ENCODE results near the gene SPRR2A. TPM values are rescaled to one million over a fixed set of nuclear protein-coding genes. Genes with fewer than 3 reads are reported as not detected.
"Not testable (repeated sequence)": the region's sequence is repeated elsewhere in the genome, so short reads cannot be mapped to it uniquely, and the experiment has no call there.

Gene SPRR2A
- not detected in 2 replicates for total RNA-seq (2014; rRNA removed; shearing (Covaris generic))
- polyA plus RNA-seq (2015; cell fraction: cytosol; rRNA removed) = 0.36 TPM in 1 of 2 replicates, not detected in the other
- not detected in 2 replicates for polyA plus RNA-seq (2015; cell fraction: nucleus; rRNA removed)

DNA sequence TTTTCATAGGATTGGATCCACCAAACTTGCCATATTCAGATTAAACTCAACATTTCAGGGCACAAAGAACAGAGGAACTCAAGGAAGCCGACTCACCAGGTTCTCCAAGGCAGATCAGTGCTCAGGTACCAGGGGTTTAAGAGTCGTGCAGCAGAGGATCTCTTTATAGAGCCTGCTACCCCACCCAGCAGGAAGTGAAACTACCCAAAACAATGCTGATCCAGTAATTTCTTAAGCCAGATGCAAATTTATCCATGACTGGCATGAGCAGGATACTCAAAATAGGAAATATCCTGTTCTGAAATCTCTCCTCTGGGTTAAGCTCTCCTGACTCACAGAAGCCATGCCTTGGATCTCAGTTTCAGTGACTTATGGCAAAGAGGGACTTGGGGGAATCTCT is at the start of gene SPRR2A:
SPRR2A (minus strand) TSS at position 138 of the 400 bp plus-strand sequence. CDS start 777 bp downstream, outside the sequence.
- in situ Hi-C loops (cut with HindIII; ENCODE audit: low pct_unique_long_range_greater_than_20kb, low sequenced_read_pairs) = no loop called here
- DNase-seq (ENCODE audit: low read depth, low spot score) = no peak

DNA sequence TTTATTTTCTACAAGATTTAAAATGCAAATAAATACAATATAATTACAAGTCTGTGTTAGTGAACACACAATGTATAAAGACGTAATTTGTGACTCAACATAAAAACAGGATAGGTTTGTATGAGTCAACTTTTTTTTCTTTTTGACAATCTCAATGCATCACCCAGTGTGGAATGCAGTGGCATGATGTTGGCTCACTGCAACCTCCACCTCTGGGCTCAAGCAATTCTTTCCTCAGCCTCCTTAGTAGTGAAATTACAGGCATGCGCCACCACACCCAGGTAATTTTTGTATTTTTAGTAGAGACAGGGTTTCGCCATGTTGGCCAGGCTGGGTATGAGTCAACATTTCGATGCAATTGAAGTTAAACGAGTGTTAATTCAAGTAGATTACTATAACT is 42.9 kb upstream of the SPRR2A start:
- DNase-seq (ENCODE audit: low read depth, low spot score) = no peak
- in situ Hi-C loops (cut with HindIII; ENCODE audit: low pct_unique_long_range_greater_than_20kb, low sequenced_read_pairs) = no loop called here

DNA sequence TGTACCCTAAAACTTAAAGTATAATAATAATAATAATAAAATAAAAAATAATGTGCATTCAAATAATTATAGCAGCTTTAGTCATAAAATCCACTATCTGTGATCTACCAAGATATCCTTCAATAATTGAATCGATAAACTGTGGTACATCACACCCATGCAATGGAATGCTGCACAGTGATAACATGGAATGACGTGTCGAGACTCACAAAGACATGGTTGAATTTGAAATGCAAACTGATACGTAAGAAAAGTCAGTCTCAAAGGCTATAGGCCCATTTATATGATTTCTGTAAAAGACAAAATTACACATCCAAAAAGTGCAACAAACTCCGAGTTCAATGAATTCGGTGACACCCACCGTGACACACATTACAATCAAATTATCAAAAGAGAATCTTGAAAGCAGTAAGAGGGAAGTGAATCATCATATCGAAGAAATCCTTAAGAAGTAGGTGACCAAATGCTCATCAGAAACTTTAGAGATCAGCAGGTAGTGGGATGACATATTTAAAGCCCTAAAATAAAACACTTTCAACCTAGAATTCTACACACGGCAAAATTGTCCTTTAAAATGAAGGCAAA is 42.2 kb upstream of the SPRR2A start:
- no peak for DNase-seq (ENCODE audit: low read depth, low spot score)
- in situ Hi-C loops (cut with HindIII; ENCODE audit: low pct_unique_long_range_greater_than_20kb, low sequenced_read_pairs) = no loop called here

DNA sequence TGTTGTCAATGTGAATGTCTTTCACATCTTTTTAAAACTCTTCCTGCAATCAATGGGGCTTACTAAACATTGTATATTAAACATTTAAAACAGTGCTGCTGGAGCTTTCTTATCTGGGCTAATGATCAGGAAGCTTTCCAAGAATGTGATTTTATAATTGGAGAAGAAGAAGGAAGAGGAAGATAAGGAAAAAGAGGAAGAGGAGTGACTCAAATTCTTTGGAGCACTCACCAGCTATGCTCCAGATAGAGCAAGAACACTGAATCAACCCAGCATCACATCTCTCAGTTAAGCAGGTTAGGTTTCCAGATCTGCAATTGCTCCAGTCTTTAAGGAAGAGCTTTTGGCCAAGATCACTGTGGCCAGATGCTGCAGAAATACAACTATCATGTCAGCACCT is 38.5 kb upstream of the SPRR2A start:
- in situ Hi-C loops (cut with HindIII; ENCODE audit: low pct_unique_long_range_greater_than_20kb, low sequenced_read_pairs) = no loop called here
- no peak for DNase-seq (ENCODE audit: low read depth, low spot score)

DNA sequence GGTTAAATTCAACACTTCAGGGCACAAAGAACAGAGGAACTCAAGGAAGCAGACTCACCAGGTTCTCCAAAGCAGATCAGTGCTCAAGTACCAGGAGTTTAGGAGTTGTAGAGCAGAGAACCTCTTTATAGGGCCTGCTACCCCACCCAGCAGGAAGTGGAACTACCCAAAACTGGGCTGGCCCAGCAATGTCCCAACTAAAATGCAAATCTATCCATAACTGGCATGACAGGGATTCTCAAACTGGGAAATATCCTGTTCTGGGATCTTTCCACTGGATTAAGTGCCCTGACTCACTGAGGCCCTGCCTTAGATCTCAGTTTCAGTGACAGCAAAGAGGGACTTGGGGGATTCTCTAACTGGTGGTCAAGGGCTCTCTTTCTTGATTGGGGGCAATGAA is 37.1 kb upstream of the SPRR2A start, which contains the start of gene SPRR2E:
SPRR2E (minus strand) TSS at position 101 of the 400 bp plus-strand sequence. CDS start 775 bp downstream, outside the sequence.
- in situ Hi-C loops (cut with HindIII; ENCODE audit: low pct_unique_long_range_greater_than_20kb, low sequenced_read_pairs) = no loop called here

DNA sequence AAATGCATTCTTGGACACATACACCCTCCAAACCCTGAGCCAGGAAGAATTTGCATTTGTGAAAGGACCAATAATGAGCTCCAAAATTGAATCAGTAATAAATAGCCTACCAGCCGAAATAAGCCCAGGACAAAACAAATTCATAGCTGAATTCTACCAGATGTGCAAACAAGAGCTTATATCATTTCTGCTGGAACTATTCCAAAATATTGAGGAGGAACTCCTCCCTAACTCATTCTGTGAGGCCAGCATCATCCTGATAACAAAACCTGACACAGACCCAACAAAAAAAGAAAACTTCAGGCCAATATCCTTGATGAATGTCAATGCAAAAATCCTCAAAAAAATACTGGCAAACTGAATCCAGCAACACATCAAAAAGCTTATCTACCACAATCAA is 30.3 kb upstream of the SPRR2A start:
- DNase-seq (ENCODE audit: low read depth, low spot score) = no peak
- in situ Hi-C loops (cut with HindIII; ENCODE audit: low pct_unique_long_range_greater_than_20kb, low sequenced_read_pairs) = no loop called here

More for the DNA sequence above, 37.1 kb upstream of the SPRR2A start, which contains the start of gene SPRR2E:
- no peak for DNase-seq (ENCODE audit: low read depth, low spot score)

DNA sequence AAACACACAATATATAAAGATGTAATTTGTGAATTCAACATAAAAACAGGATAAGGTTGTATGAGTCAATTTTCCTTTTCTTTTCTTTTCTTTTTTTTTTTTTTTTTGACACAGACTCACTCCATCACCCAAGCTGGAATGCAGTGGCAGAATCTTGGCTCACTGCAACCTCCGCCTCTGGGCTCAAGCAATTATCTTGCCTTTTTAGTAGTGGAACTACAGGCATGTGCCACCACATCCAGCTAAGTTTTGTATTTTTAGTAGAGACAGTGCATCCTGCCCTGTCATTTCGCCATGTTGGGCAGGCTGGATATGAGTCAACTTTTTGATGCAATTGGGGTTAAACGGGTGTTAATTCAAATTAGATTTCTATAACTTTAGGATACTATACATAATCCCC is 24.4 kb upstream of the SPRR2A start:
- in situ Hi-C loops (cut with HindIII; ENCODE audit: low pct_unique_long_range_greater_than_20kb, low sequenced_read_pairs) = no loop called here
- DNase-seq (ENCODE audit: low read depth, low spot score) = no peak

DNA sequence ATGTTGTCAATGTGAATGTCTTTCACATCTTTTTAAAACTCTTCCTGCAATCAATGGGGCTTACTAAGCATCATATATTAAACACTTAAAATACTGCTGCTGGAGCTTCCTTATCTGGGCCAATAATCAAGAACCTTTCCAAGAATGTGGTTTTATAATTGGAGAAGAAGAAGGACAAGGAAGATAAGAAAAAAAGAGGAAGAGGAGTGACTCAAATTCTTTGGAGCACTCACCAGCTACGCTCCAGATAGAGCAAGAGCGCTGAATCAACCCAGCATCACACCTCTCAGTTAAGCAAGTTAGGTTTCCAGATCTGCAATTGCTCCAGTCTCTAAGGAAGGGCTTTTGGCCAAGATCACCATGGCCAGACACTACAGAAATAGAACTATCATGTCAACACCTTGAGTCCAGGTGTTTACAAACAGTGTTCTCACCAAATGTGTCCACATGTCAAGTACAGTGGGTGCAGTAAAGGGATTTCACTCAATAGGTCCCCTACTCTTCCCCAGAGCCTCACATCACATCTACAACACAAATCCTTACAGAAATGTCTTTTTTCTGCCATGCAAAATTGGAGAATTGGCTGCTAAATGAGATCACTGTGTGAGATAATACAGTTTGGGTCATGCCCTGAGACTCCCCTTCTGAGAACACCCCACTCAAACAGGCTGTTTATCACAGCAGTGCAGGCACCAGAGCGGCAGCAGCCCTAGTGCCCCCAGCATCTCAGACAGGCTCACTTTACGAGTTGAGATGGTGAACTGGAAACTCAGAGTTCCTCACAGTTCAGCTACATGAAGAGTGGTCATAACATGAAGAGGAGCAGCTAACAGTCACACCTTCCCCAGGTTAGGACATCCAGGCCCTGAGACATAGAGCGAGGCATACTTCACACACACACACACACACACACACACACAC is 15.8 kb upstream of the SPRR2A start:
- DNase-seq (ENCODE audit: low read depth, low spot score) = no peak

DNA sequence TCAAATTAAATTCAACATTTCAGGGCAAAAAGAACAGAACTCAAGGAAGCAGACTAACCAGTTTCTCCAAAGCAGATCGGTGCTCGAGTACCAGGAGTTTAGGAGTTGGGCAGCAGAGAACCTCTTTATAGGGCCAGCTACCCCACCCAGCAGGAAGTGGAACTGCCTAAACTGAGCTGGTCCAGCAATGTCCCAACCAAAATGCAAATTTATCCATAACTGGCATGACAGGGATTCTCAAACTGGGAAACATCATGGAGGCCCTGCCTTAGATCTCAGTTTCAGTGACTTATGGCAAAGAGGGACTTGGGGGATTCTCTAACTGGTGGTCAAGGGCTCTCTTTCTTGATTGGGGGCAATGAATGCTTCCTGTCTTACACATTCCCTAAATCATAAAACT is 14.2 kb upstream of the SPRR2A start, which contains the start of gene SPRR2B:
SPRR2B (minus strand) TSS at position 101 of the 400 bp plus-strand sequence. CDS start 772 bp downstream, outside the sequence.
- in situ Hi-C loops (cut with HindIII; ENCODE audit: low pct_unique_long_range_greater_than_20kb, low sequenced_read_pairs) = no loop called here
- DNase-seq (ENCODE audit: low read depth, low spot score) = no peak

More for the DNA sequence above, 15.8 kb upstream of the SPRR2A start:
- in situ Hi-C loops (cut with HindIII; ENCODE audit: low pct_unique_long_range_greater_than_20kb, low sequenced_read_pairs) = no loop called here

DNA sequence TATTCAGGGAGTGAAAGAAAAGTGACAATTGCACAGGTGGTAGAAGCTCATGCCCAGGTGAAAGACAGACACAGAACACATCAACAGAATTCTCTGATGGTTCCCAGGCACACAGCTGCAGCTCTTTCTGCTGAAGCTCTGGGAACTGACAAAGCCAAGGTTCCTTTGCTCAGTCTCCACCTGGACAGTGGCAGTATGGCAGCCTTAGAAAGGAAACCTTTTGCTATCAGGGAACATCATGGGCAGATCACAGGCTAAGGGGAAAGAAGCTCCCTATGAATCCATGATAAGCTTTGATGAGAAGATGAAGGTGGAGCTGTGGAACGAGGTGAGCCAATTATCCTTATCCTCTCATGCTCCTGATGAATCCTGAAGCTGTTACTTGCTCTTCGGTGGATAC is 12.9 kb upstream of the SPRR2A start:
- in situ Hi-C loops (cut with HindIII; ENCODE audit: low pct_unique_long_range_greater_than_20kb, low sequenced_read_pairs) = no loop called here
- peak; percentile 3 for DNase-seq (ENCODE audit: low read depth, low spot score)

DNA sequence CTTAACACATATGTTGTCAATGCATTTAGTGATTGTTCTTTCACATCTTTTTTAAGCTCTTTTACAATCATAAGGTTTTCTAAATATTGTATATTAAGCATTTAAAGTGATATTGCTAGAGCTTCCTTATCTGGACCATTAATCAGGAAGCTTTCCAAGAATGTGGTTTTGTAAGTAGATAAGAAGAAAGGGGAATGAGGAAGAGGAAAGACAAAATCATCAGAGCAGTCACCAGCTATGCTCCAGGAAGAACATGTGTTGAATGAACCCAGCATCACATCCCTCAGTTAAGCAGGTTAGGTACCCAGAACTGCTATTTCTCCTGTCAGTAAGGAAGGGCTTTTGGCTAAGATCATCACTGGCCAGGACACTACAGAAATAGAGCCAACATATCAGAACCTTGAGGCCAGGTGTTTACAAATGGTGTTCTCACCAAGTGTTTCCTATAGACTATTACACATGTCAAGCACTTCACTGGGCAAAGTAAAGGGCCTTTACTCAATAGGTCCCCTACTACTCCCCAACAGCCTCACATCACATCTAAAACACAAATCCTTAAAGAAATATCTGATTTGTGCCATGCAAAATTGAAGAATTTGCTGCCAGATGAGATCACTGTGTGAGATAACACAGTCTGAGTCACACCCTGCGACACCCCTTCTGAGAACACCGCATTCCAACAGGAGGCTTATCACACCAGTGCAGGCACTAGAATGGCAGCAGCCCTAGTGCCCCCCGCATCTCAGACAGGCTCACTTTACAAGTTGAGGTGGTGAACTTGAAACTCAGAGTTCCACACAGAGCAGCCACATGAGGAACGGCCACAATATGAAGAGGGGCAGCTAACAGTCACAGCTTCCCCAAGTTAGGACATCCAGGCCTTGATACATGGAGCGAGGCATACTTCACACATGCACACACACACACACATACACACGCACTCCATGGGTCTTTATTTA is 1.8 kb upstream of the SPRR2A start:
- DNase-seq (ENCODE audit: low read depth, low spot score) = no peak

DNA sequence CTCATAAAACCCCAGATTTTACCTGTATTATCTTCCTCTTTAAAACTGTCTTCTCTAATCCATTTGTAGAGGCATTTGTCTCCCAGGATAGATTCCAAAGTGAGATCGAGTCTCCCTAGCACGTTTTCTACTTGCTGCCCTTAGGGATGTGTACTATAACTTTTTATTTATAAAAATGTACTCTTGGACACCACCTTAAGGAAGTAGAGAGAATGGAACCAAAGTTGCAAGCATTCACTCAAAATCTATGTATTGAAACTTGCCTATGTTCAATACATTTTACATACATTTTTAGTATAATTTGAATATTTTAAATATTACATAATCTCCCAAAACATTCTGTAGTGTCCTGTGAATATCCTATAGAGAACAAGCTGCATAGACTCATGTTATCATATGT is 842 bp upstream of the SPRR2A start:
- DNase-seq (ENCODE audit: low read depth, low spot score) = peak; percentile 35
- in situ Hi-C loops (cut with HindIII; ENCODE audit: low pct_unique_long_range_greater_than_20kb, low sequenced_read_pairs) = no loop called here

More for the DNA sequence above, 1.8 kb upstream of the SPRR2A start:
- in situ Hi-C loops (cut with HindIII; ENCODE audit: low pct_unique_long_range_greater_than_20kb, low sequenced_read_pairs) = no loop called here

DNA sequence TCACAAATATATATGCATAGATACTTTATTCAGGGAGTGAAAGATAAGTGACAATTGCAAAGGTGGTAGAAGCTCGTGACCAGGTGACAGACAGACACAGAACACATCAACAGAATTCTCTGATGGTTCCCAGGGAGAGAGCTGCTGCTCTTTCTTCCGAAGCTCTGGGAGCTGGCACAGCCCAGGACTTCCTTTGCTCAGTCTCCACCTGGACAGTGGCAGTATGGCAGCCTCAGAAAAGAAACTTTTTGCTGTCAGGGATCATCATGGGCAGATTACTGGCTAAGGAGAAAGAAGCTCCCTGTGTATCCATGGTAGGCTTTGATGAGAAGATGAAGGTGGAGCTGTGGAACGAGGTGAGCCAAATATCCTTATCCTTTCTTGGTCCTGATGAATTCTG is 1.2 kb downstream of the SPRR2A start:
- DNase-seq (ENCODE audit: low read depth, low spot score) = peak; percentile 7
- in situ Hi-C loops (cut with HindIII; ENCODE audit: low pct_unique_long_range_greater_than_20kb, low sequenced_read_pairs) = not testable (repeated sequence)

DNA sequence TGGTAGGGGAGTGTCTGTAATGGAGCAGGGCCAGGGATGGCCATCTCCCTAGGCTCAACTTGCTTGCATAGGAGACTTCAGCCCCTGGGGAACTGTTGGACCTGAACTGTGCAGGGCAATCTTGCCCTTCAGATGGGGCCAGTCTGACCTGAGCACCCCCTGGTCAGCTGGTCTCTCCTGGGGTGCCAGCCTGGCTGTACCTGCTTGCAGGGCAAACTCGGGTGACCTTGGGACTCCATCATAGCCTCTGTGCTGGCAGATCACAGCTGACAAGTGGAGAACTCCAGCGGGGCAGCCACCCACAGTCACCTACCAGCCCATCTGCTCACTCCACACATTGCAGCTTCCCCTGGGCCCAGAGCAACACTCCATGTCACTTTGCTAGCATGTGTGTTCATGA is 8.1 kb downstream of the SPRR2A start:
- in situ Hi-C loops (cut with HindIII; ENCODE audit: low pct_unique_long_range_greater_than_20kb, low sequenced_read_pairs) = no loop called here

DNA sequence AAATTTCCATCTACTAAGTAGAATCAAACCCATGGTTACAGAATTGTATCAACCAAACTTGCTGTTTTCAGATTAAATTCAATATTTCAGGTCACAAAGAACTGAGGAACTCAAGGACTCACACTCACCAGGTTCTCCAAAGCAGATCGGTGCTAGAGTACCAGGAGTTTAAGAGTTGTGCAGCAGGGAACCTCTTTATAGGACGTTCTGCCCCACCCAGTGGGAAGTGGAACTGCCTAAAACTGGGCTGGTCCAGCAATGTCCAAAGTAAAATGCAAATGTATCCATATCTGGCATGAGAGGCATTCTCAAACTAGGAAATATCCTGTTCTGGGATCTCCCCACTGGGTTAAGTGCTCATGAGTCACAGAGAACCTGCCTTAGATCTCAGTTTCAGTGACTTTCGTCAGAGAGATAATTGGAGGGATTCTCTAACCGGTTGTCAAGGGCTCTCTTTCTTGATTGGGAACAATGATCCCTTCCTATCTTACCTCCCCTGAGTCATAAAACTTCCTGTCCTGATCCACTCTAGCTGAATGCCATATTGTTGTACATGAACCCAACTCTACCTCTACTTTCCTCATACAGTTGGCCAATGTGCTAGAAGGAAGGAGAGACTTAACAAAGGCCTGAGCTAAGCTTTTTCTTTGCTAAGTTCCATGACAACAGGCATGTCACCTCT is 16.2 kb downstream of the SPRR2A start, which contains the start of gene SPRR2D:
SPRR2D (minus strand) TSS at position 171 of the 682 bp plus-strand sequence. CDS start 774 bp downstream, outside the sequence.
- in situ Hi-C loops (cut with HindIII; ENCODE audit: low pct_unique_long_range_greater_than_20kb, low sequenced_read_pairs) = no loop called here
- peak; percentile 92 for DNase-seq (ENCODE audit: low read depth, low spot score)

More for the DNA sequence above, 8.1 kb downstream of the SPRR2A start:
- no peak for DNase-seq (ENCODE audit: low read depth, low spot score)

DNA sequence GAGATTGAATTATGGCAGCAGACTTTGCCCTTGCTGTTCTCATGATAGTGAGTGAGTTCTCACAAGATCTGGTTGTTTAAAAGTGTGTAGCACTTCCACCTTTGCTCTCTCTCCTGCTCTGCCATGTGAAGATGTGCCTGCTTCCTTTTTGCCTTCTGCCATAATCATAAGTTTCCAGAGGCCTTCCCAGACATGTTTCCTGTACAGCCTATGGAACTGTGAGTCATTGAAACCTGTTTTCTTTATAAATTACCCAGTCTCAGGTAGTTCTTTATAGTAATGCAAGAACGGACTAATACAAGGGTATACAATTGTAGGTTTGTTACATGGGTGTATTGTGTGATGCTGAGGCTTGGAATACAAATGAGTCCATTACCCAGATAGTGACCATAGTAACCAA is 22.1 kb downstream of the SPRR2A start:
- DNase-seq (ENCODE audit: low read depth, low spot score) = no peak
- in situ Hi-C loops (cut with HindIII; ENCODE audit: low pct_unique_long_range_greater_than_20kb, low sequenced_read_pairs) = no loop called here

All from SK-MEL-5 (cell line).